Measurements from ENCODE around the gene SLC46A2. TPM values are rescaled to one million over a fixed set of nuclear protein-coding genes. Genes with fewer than 3 reads are reported as not detected.

The SLC46A2 gene
- total RNA-seq, 4 donors from 2014 or later: 5.6 to 65.2 (median 42.4) TPM

- no peaks in the 10 kb centered on the region for H3K4me1 ChIP-seq
- H3K4me3 ChIP-seq: no peak overlapping the region
- no peaks in the 10 kb centered on the region for H3K27me3 ChIP-seq
- TF ChIP-seq POLR2A (IDR thresholded peaks at IDR 0.05): no peak
- no peak for TF ChIP-seq EP300 (IDR thresholded peaks at IDR 0.05)
- no peak for TF ChIP-seq CTCF (IDR thresholded peaks at IDR 0.05)
- TF ChIP-seq POLR2AphosphoS5 (IDR thresholded peaks at IDR 0.05): no peak
- H3K9me3 ChIP-seq: no peaks in the 10 kb centered on the region
- H3K36me3 ChIP-seq: peaks cover 21% of the 10 kb centered on the region
- WGBS: 92% methylated on average over 6 of the region's 6 CpGs
- peak in 1 of 2 donors; percentile 52 for DNase-seq (ENCODE audit: low spot score in 2 of 2)
- no peak overlapping the region for H3K27ac ChIP-seq
These were observed 39.8 kb downstream of the SLC46A2 start for GRCh38 chr9:112850840-112851239.

- peaks cover 18% of the 10 kb centered on the region for H3K36me3 ChIP-seq
- H3K9me3 ChIP-seq: no peaks in the 10 kb centered on the region
- H3K4me3 ChIP-seq: no peak overlapping the region
- TF ChIP-seq CTCF (IDR thresholded peaks at IDR 0.05): no peak
- no peak for TF ChIP-seq EP300 (IDR thresholded peaks at IDR 0.05)
- TF ChIP-seq POLR2A (IDR thresholded peaks at IDR 0.05): no peak
- TF ChIP-seq POLR2AphosphoS5 (IDR thresholded peaks at IDR 0.05): no peak
- no peak for DNase-seq (ENCODE audit: low spot score in 2 of 2)
- H3K27ac ChIP-seq: no peak overlapping the region
- H3K27me3 ChIP-seq: no peaks in the 10 kb centered on the region
- 81% methylated on average over 6 of the region's 6 CpGs for WGBS
- peaks cover 6% of the 10 kb centered on the region for H3K4me1 ChIP-seq
These were observed 41.2 kb downstream of the SLC46A2 start for GRCh38 chr9:112849363-112849922.

- WGBS: 82% methylated on average over 9 of the region's 13 CpGs
- no peak for DNase-seq (ENCODE audit: low spot score in 2 of 2)
- Histone ChIP-seq H3K4me3 (no peak overlapping the region), H3K27me3 (no peaks in the 10 kb centered on the region), H3K9me3 (no peaks in the 10 kb centered on the region), H3K4me1 (peaks cover 6% of the 10 kb centered on the region), H3K36me3 (peaks cover 11% of the 10 kb centered on the region), H3K27ac (no peak overlapping the region)
- no peak for TF ChIP-seq EP300 (IDR thresholded peaks at IDR 0.05)
- no peak for TF ChIP-seq POLR2AphosphoS5 (IDR thresholded peaks at IDR 0.05)
- no peak for TF ChIP-seq POLR2A (IDR thresholded peaks at IDR 0.05)
- TF ChIP-seq CTCF (IDR thresholded peaks at IDR 0.05): no peak
These were observed 42.1 kb downstream of the SLC46A2 start for GRCh38 chr9:112848316-112849151.

GRCh38 chr9:112846528-112847488, 43.9 kb downstream of the SLC46A2 start:
- DNase-seq (ENCODE audit: low spot score in 2 of 2): peak in 1 of 2 donors; percentile 44
- Histone ChIP-seq H3K27me3 (no peaks in the 10 kb centered on the region), H3K9me3 (no peaks in the 10 kb centered on the region), H3K4me1 (peaks cover 6% of the 10 kb centered on the region), H3K4me3 (no peak overlapping the region), H3K27ac (no peak overlapping the region), H3K36me3 (peaks cover 5% of the 10 kb centered on the region)
- 72% methylated on average over 14 of the region's 14 CpGs for WGBS
- TF ChIP-seq EP300 (IDR thresholded peaks at IDR 0.05): no peak
- TF ChIP-seq POLR2A (IDR thresholded peaks at IDR 0.05): no peak
- no peak for TF ChIP-seq CTCF (IDR thresholded peaks at IDR 0.05)
- no peak for TF ChIP-seq POLR2AphosphoS5 (IDR thresholded peaks at IDR 0.05)

Measured in suprapubic skin (tissue), 4 donors.